ENCODE measurements around the gene YAP1.

The YAP1 gene

GRCh38 chr11:102201776-102202175 lies 91.5 kb downstream of the YAP1 start:
- no CpG with 5 or more reads among the region's 2 CpGs for WGBS, 2 donors (ENCODE audit: extremely low coverage in 2 of 2, insufficient read length in 2 of 2, insufficient replicate concordance in 1 of 2)
- no peaks in the 10 kb centered on the region for H3K9me3 ChIP-seq (replicated peaks in 1 of 2; ENCODE audit: control insufficient read depth in 2 of 2, insufficient read depth in 1 of 2, low read depth in 1 of 2, low read length in 2 of 2)
- H3K4me3 ChIP-seq (ENCODE audit: low read length in 2 of 2): no peak overlapping the region
- no peak overlapping the region for H2BK15ac ChIP-seq (ENCODE audit: low read length)
- no peak overlapping the region for H3K18ac ChIP-seq (ENCODE audit: low read length)
- H3K4me1 ChIP-seq (ENCODE audit: control insufficient read depth in 2 of 2, insufficient read depth in 1 of 2, low read depth in 1 of 2, low read length in 2 of 2): peaks cover 1 to 20% of the 10 kb centered on the region in 2 donors
- peaks cover 0 to 64% of the 10 kb centered on the region in 2 donors for H3K36me3 ChIP-seq (replicated peaks in 1 of 2; ENCODE audit: control insufficient read depth in 2 of 2, insufficient read depth in 2 of 2, low read length in 2 of 2)
- no peaks in the 10 kb centered on the region for H3K27me3 ChIP-seq (ENCODE audit: control insufficient read depth in 3 of 3, insufficient read depth in 3 of 3, low read depth in 1 of 3, low read length in 3 of 3)
- no peak overlapping the region for H3K9ac ChIP-seq (ENCODE audit: low read depth, low read length, poor library complexity)
- no peak overlapping the region for H2BK5ac ChIP-seq (ENCODE audit: low read length)
- H4K91ac ChIP-seq (ENCODE audit: low read depth, low read length, poor library complexity): no peak overlapping the region
- DNase-seq (ENCODE audit: low spot score): no peak
- no peak overlapping the region for H3K27ac ChIP-seq (replicated peaks; ENCODE audit: low read length)
- H3K4ac ChIP-seq (ENCODE audit: low read length): no peak overlapping the region
- no peak overlapping the region for H2BK120ac ChIP-seq (ENCODE audit: low read depth, low read length)
- no peak overlapping the region for H3K23ac ChIP-seq (ENCODE audit: low read depth, low read length, poor library complexity)
- no peak overlapping the region for H3K14ac ChIP-seq (ENCODE audit: low read length)
- H2BK12ac ChIP-seq (ENCODE audit: low read length): no peak overlapping the region
- H2AFZ ChIP-seq (ENCODE audit: low read length): no peak overlapping the region
- no peak overlapping the region for H2AK5ac ChIP-seq (ENCODE audit: low read depth, low read length)
- no peak overlapping the region for H4K8ac ChIP-seq (ENCODE audit: low read depth, low read length)
- H3K4me2 ChIP-seq (ENCODE audit: insufficient read depth, low read length, poor library complexity, severe bottlenecking): no peak overlapping the region
- no peaks in the 10 kb centered on the region for H3K79me1 ChIP-seq (ENCODE audit: low read depth, low read length)

GRCh38 chr11:102202972-102203371 lies 92.7 kb downstream of the YAP1 start:
- H3K79me1 ChIP-seq (ENCODE audit: low read depth, low read length): no peaks in the 10 kb centered on the region
- H3K23ac ChIP-seq (ENCODE audit: low read depth, low read length, poor library complexity): no peak overlapping the region
- H4K8ac ChIP-seq (ENCODE audit: low read depth, low read length): no peak overlapping the region
- H3K4ac ChIP-seq (ENCODE audit: low read length): no peak overlapping the region
- H3K4me3 ChIP-seq (ENCODE audit: low read length in 2 of 2): no peak overlapping the region
- no peaks in the 10 kb centered on the region for H3K9me3 ChIP-seq (replicated peaks in 1 of 2; ENCODE audit: control insufficient read depth in 2 of 2, insufficient read depth in 1 of 2, low read depth in 1 of 2, low read length in 2 of 2)
- no peak overlapping the region for H2BK15ac ChIP-seq (ENCODE audit: low read length)
- H2AK5ac ChIP-seq (ENCODE audit: low read depth, low read length): no peak overlapping the region
- H3K14ac ChIP-seq (ENCODE audit: low read length): no peak overlapping the region
- no peak overlapping the region for H2BK5ac ChIP-seq (ENCODE audit: low read length)
- H3K4me1 ChIP-seq (ENCODE audit: control insufficient read depth in 2 of 2, insufficient read depth in 1 of 2, low read depth in 1 of 2, low read length in 2 of 2): peaks cover 1 to 11% of the 10 kb centered on the region in 2 donors
- H2AFZ ChIP-seq (ENCODE audit: low read length): no peak overlapping the region
- no peak overlapping the region for H2BK12ac ChIP-seq (ENCODE audit: low read length)
- no CpG with 5 or more reads among the region's 3 CpGs for WGBS, 2 donors (ENCODE audit: extremely low coverage in 2 of 2, insufficient read length in 2 of 2, insufficient replicate concordance in 1 of 2)
- no peak for DNase-seq (ENCODE audit: low spot score)
- no peak overlapping the region for H3K4me2 ChIP-seq (ENCODE audit: insufficient read depth, low read length, poor library complexity, severe bottlenecking)
- H3K18ac ChIP-seq (ENCODE audit: low read length): no peak overlapping the region
- no peak overlapping the region for H2BK120ac ChIP-seq (ENCODE audit: low read depth, low read length)
- no peak overlapping the region for H3K27ac ChIP-seq (replicated peaks; ENCODE audit: low read length)
- no peak overlapping the region for H4K91ac ChIP-seq (ENCODE audit: low read depth, low read length, poor library complexity)
- no peak overlapping the region for H3K9ac ChIP-seq (ENCODE audit: low read depth, low read length, poor library complexity)
- peaks cover 0 to 76% of the 10 kb centered on the region in 2 donors for H3K36me3 ChIP-seq (replicated peaks in 1 of 2; ENCODE audit: control insufficient read depth in 2 of 2, insufficient read depth in 2 of 2, low read length in 2 of 2)
- H3K27me3 ChIP-seq (ENCODE audit: control insufficient read depth in 3 of 3, insufficient read depth in 3 of 3, low read depth in 1 of 3, low read length in 3 of 3): no peaks in the 10 kb centered on the region

DNA sequence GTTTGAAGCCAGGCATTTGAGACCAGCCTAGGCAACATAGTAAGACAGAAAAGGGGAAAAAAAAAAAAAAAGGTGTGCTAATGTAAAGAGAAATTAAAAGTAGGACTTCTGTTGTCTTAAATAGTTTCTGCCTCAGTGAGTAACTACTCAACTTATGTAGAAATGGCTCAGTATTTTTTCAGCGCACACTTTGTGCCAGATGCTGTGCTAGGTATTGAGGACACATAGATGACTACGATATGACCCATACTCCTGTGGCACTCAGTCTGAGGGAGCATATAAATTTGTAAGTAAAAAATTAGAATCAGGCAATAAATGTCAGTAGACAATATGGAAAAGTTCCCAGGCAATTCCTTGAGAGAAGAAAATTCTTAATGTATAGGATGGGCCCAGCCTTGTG lies 93.9 kb downstream of the YAP1 start:
- DNase-seq (ENCODE audit: low spot score): no peak
- no peak overlapping the region for H3K4me3 ChIP-seq (ENCODE audit: low read length in 2 of 2)
- H2BK120ac ChIP-seq (ENCODE audit: low read depth, low read length): no peak overlapping the region
- H3K18ac ChIP-seq (ENCODE audit: low read length): no peak overlapping the region
- peaks cover 1 to 3% of the 10 kb centered on the region in 2 donors for H3K4me1 ChIP-seq (ENCODE audit: control insufficient read depth in 2 of 2, insufficient read depth in 1 of 2, low read depth in 1 of 2, low read length in 2 of 2)
- no peaks in the 10 kb centered on the region for H3K79me1 ChIP-seq (ENCODE audit: low read depth, low read length)
- no peak overlapping the region for H3K14ac ChIP-seq (ENCODE audit: low read length)
- no peak overlapping the region for H3K23ac ChIP-seq (ENCODE audit: low read depth, low read length, poor library complexity)
- H3K27me3 ChIP-seq (ENCODE audit: control insufficient read depth in 3 of 3, insufficient read depth in 3 of 3, low read depth in 1 of 3, low read length in 3 of 3): no peaks in the 10 kb centered on the region
- H3K9me3 ChIP-seq (replicated peaks in 1 of 2; ENCODE audit: control insufficient read depth in 2 of 2, insufficient read depth in 1 of 2, low read depth in 1 of 2, low read length in 2 of 2): no peaks in the 10 kb centered on the region
- H3K36me3 ChIP-seq (replicated peaks in 1 of 2; ENCODE audit: control insufficient read depth in 2 of 2, insufficient read depth in 2 of 2, low read length in 2 of 2): peaks cover 0 to 86% of the 10 kb centered on the region in 2 donors
- no CpG with 5 or more reads among the region's 2 CpGs for WGBS, 2 donors (ENCODE audit: extremely low coverage in 2 of 2, insufficient read length in 2 of 2, insufficient replicate concordance in 1 of 2)
- H3K9ac ChIP-seq (ENCODE audit: low read depth, low read length, poor library complexity): no peak overlapping the region
- no peak overlapping the region for H4K91ac ChIP-seq (ENCODE audit: low read depth, low read length, poor library complexity)
- H2AK5ac ChIP-seq (ENCODE audit: low read depth, low read length): no peak overlapping the region
- no peak overlapping the region for H3K27ac ChIP-seq (replicated peaks; ENCODE audit: low read length)
- no peak overlapping the region for H2BK15ac ChIP-seq (ENCODE audit: low read length)
- no peak overlapping the region for H2BK12ac ChIP-seq (ENCODE audit: low read length)
- no peak overlapping the region for H4K8ac ChIP-seq (ENCODE audit: low read depth, low read length)
- H2BK5ac ChIP-seq (ENCODE audit: low read length): no peak overlapping the region
- no peak overlapping the region for H3K4ac ChIP-seq (ENCODE audit: low read length)
- no peak overlapping the region for H3K4me2 ChIP-seq (ENCODE audit: insufficient read depth, low read length, poor library complexity, severe bottlenecking)
- no peak overlapping the region for H2AFZ ChIP-seq (ENCODE audit: low read length)

- no peak overlapping the region for H3K23ac ChIP-seq (ENCODE audit: low read depth, low read length, poor library complexity)
- no peak overlapping the region for H4K91ac ChIP-seq (ENCODE audit: low read depth, low read length, poor library complexity)
- H3K4me1 ChIP-seq (ENCODE audit: control insufficient read depth in 2 of 2, insufficient read depth in 1 of 2, low read depth in 1 of 2, low read length in 2 of 2): peaks cover 1 to 3% of the 10 kb centered on the region in 2 donors
- H2BK120ac ChIP-seq (ENCODE audit: low read depth, low read length): no peak overlapping the region
- no peak overlapping the region for H2BK15ac ChIP-seq (ENCODE audit: low read length)
- H3K27me3 ChIP-seq (ENCODE audit: control insufficient read depth in 3 of 3, insufficient read depth in 3 of 3, low read depth in 1 of 3, low read length in 3 of 3): no peaks in the 10 kb centered on the region
- H4K8ac ChIP-seq (ENCODE audit: low read depth, low read length): no peak overlapping the region
- H3K79me1 ChIP-seq (ENCODE audit: low read depth, low read length): no peaks in the 10 kb centered on the region
- no peak overlapping the region for H3K4me2 ChIP-seq (ENCODE audit: insufficient read depth, low read length, poor library complexity, severe bottlenecking)
- H3K14ac ChIP-seq (ENCODE audit: low read length): no peak overlapping the region
- peaks cover 0 to 92% of the 10 kb centered on the region in 2 donors for H3K36me3 ChIP-seq (replicated peaks in 1 of 2; ENCODE audit: control insufficient read depth in 2 of 2, insufficient read depth in 2 of 2, low read length in 2 of 2)
- H2AFZ ChIP-seq (ENCODE audit: low read length): no peak overlapping the region
- H3K18ac ChIP-seq (ENCODE audit: low read length): no peak overlapping the region
- no peak for DNase-seq (ENCODE audit: low spot score)
- H3K27ac ChIP-seq (replicated peaks; ENCODE audit: low read length): no peak overlapping the region
- H2BK12ac ChIP-seq (ENCODE audit: low read length): no peak overlapping the region
- no peak overlapping the region for H2AK5ac ChIP-seq (ENCODE audit: low read depth, low read length)
- no peak overlapping the region for H2BK5ac ChIP-seq (ENCODE audit: low read length)
- H3K9me3 ChIP-seq (replicated peaks in 1 of 2; ENCODE audit: control insufficient read depth in 2 of 2, insufficient read depth in 1 of 2, low read depth in 1 of 2, low read length in 2 of 2): no peaks in the 10 kb centered on the region
- no peak overlapping the region for H3K9ac ChIP-seq (ENCODE audit: low read depth, low read length, poor library complexity)
- no peak overlapping the region for H3K4ac ChIP-seq (ENCODE audit: low read length)
- no peak overlapping the region for H3K4me3 ChIP-seq (ENCODE audit: low read length in 2 of 2)
- no CpG with 5 or more reads among the region's 4 CpGs for WGBS, 2 donors (ENCODE audit: extremely low coverage in 2 of 2, insufficient read length in 2 of 2, insufficient replicate concordance in 1 of 2)
Observed at GRCh38 chr11:102205805-102206204, 95.6 kb downstream of the YAP1 start.
